CMK (cell line): ENCODE measurements around the gene SLC12A1.

Experiments
- DNase-seq: peaks from one replicate; pipeline ENCODE4 v3.0.0-alpha.2; 2010; ENCODE audit warnings: low read depth

Gene SLC12A1

DNA sequence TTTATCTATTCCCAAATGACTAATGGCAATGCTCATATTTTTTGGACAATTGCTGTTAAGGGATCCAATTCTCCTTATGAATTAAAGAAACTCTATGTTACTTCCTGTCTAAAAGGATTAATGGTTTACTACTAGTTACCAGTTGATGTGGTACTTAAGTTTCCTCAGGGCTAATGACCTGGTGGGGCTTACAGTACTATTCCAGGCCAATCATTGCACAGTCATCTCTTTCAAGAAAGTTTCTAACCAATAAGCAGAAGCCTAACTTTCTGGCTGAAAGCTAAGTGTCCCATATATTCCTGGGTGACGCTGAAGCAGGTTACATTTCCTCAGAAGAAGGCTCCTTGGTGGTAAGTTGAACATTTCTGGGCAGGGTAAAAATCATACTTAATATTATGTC is at the start of gene SLC12A1:
TSS of gene SLC12A1 (plus strand) at position 322 of the 400 bp plus-strand sequence. CDS start 1,418 bp downstream, outside the sequence.
- DNase-seq, result no peak

GRCh38 chr15:48168616-48169015 is 37.5 kb upstream of the SLC12A1 start:
- DNase-seq, result no peak

- no peak for DNase-seq
Measured at GRCh38 chr15:48170981-48171380, 35.1 kb upstream of the SLC12A1 start.

- DNase-seq, result no peak
Measured at GRCh38 chr15:48175126-48175525, 31.0 kb upstream of the SLC12A1 start.

DNA sequence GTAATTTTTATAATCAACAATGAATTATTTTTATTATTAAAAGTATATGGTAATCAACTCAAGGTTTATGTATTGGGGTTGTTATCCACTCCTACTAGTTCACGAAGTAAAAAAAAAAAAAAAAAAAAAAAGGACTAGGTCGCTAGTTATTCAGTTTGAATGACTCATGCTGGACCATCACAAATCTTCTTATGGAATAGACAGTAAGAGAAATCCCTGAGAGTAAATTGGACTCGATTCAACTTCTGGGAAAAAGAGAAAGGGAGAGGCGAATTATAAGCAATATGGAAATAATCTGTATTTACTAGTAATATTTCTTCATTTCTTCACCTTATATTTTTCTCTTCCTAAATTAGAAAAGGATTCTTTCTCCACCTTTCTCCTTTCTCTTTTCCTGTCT is 30.0 kb upstream of the SLC12A1 start:
- no peak for DNase-seq

DNA sequence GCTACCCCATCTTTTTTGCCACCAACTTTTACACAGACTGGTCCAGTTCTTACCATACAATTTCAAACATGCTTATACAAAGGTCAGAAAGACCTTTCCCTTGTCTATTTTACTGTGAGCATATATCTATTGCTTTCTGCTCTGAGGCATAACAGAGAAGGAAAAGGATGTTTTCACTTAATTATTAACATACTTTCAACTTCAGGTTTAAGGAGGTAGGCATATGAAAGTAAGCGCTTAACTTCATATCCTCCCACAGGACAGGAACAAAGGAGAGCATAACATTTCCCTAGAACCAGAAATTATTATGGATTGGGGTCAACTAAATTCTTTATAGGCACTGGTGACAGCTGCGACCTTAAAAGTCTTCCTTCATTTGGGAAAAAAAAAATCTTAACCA is 29.1 kb upstream of the SLC12A1 start:
- DNase-seq, result no peak

GRCh38 chr15:48177383-48177765 is 28.7 kb upstream of the SLC12A1 start:
- no peak for DNase-seq

- peak; percentile 45 for DNase-seq
Measured at GRCh38 chr15:48177766-48178647, 28.1 kb upstream of the SLC12A1 start, which contains the start of gene MYEF2. Gene MYEF2 (minus strand): TSS chr15:48178295. CDS start chr15:48178237, 58 bp downstream.

GRCh38 chr15:48178648-48178931 is 27.5 kb upstream of the SLC12A1 start:
- no peak for DNase-seq

GRCh38 chr15:48182749-48183148 is 23.4 kb upstream of the SLC12A1 start:
- no peak for DNase-seq

- DNase-seq, result no peak
Measured at GRCh38 chr15:48185529-48185928, 20.6 kb upstream of the SLC12A1 start.

- DNase-seq, result no peak
Measured at GRCh38 chr15:48186271-48186670, 19.8 kb upstream of the SLC12A1 start.

DNA sequence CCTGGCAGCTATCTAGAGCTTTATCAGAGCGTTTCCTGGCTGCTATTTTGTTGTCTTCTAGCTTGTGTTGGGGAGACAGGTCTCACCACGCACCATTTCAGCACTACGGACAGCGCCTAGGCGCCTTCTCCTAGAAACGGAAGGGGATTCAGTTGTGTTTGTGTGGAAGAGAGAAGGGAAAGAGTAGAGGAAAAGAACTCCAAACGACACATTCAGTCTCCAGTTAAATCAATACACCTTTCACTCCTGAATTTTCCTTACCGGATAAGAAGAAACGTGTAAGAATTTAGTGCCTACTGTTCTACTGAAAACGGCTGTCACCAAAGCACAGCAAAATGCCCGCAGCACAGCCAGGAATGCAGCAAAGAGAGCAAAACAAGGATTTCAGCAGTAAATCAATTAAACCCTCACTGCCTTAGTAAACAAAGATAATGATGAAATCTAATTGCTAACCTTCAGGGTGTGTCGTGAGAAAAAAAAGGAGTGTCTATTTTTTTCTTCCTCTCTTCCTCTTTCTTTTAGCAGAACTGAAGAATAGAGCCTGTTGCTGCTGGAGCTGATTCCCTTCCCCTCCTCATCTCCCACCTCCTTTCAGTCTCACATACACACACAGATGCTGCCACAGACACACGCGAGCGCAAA is 15.0 kb upstream of the SLC12A1 start:
- no peak for DNase-seq

DNA sequence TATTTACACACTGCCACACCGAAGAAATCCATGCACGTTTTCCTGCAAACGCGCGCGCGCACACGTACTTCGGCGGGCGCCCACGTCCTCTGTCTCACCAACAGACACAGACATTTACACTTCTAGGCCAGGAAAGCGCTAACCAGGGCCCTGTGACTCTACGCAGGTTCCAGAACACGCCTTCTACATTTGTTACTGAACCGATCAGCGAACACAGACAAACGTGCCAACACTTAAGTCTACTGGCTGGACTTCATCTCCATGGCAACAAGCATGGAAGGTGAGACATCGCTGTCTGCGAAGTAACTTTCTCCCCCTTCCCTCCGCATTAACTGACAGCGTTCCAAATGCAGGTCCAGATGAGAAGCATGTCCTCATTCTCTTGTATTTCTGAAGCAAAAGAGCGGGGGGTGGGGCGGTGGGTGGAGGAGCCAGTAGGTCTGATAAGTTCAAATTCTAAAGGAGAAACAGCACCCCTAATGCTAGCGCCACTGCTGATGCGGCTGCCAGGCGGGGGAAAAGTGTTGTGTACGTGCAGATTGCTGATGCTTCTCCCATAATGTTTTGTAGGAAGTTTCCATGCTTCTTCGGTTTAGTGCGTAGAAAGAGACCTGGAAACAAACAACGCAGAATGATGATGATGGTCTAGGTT is 14.4 kb upstream of the SLC12A1 start, which contains the start of gene CTXN2:
TSS of gene CTXN2 (plus strand) at position 92 of the 652 bp plus-strand sequence. CDS start 9,636 bp downstream, outside the sequence.
- DNase-seq, result no peak

- DNase-seq, result no peak
Measured at GRCh38 chr15:48202068-48202467, 4.0 kb upstream of the SLC12A1 start.

DNA sequence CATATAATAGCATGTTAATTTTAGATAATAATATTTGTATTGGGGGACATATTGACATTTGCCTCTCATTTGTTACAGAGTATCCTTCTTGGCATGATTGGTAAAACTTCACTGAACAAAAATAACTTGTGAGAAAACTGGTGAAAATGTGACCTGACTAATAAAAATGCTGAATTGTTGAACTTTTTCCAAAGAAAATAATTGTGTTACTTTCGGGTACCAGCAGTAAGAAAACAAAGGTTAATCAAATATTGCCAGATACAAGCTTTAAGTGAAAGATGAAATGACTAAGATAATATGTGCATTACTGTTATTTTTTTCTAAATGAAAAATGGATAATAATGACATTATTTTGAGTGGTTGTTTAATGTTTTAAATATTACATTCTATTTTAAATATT is 15.2 kb downstream of the SLC12A1 start:
- no peak for DNase-seq

DNA sequence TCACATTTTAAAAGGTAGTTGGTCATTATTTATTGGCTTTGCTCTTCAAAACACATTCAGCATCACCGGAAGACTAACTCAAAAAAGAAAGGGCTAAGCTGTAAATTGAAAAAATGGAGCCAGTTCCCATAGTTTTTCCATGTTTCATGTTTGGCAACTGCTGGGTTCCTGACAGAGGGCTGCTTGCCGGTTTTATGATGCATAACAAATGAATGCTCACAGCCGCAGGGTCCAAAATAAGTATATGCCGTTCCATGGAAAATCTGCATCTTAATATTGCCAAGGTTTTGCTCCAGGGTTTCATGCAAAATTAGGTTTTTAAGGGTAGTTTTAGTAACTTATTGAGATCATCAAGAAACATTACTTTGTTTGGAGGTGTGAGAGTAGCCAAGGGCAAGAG is 15.8 kb downstream of the SLC12A1 start:
- no peak for DNase-seq

GRCh38 chr15:48222627-48223026 is 16.5 kb downstream of the SLC12A1 start:
- DNase-seq, result no peak

DNA sequence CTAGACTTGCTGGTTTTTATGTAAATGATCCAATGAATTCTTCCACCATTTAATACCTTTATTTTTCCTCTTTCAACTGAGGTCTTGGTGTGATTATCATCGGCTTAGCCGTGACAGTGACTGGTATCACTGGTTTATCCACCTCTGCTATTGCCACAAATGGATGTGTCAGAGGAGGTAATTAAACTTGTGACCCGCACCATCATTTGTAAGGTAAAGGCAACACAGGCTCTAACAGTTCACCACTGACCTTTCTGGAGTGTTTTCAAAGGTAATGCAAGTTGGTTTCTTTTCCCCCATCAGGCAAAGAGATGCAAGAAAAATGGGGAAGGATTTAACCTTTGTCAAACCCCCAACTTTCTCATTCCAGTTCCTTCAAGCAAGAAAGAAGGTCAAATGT is 19.7 kb downstream of the SLC12A1 start:
- no peak for DNase-seq

DNA sequence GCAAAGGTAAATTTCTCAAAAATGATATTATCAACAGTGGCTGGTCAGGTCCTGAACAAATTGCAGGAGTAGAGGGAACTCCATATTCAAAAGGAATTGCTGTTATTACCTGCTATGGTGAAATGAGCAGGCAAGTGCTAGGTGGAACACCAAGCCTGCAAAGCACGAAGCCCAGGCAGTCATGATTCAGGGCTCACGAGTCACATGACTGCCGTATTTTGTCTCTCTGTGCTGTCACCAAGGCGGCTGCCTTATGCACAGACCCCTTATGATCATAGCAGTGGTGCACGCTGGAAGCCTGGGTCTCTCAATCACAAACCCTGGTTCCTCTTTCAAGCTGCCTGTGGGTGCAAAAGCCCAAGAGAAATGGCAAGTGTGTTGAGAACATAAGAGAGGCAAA is 24.4 kb downstream of the SLC12A1 start:
- DNase-seq, result no peak

- no peak for DNase-seq
Measured at GRCh38 chr15:48233246-48233645, 27.1 kb downstream of the SLC12A1 start.

DNA sequence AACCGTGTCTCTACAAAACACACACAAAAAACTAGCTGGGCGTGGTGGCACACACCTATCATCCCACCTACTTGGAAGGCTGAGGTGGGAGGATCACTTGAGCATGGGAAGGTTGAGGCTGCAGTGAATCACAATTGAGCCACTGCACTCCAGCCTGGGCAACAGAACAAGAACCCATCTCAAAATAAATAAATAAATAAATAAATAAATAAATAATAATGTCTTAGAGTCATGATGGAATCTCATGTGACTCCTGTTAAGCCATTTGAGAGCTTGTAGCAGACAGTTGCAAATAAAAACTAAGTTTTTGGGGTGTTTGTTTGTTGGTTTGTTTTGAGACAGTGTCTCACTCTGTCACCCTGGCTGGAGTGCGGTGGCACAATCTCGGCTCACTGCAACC is 33.2 kb downstream of the SLC12A1 start:
- no peak for DNase-seq

GRCh38 chr15:48242015-48242414 is 35.9 kb downstream of the SLC12A1 start:
- DNase-seq, result no peak
